Activated CD4-positive, alpha-beta T cell treated with anti-CD3 and anti-CD28 coated beads, Interleukin-2, amount 50 U/mL, for 48 hours (primary cell): Measurements from ENCODE around the gene PRCD.
"Not testable (repeated sequence)": the region's sequence is repeated elsewhere in the genome, so short reads cannot be mapped to it uniquely, and the experiment has no call there.

ENCODE experiments used
- DNase-seq, 2 experiments: peaks; one replicate each; pipeline ENCODE4 v3.0.0-alpha.2; 2020

PRCD gene

DNA sequence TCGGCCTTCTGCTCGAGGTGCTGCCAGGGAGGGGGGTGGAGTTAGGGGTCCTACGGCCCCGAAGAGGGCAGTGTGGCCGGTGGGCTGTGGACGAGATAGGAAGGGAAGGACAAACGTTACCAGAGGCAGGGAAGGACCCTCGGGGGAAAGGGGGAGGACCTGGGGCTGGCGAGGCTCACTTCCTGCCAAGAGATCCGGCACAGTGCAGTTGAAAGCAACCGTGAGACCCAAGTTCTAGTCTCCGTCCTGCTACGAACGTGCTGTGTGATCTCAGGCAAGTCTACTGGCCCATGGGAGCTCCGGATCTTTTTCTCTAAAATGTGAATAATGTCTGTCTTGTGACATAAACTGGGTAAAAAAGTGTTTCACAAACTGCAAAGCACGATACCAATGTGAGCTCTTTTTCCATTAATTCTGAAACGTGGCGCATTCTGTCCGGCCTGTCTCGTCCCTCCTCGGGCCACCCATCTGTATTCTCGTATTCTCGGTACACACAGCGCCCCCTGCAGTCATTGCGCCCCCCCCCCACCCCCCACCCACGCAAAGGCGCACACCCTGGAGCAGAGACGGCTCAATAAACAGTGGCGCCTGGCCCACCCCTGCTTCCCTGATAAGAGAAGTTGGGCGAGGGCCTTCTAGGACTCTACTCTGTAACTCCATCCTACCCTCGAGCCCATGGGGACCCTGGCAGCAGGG lies 11.2 kb upstream of the PRCD start:
- no peak for DNase-seq

GRCh38 chr17:76529224-76530094 lies 10.4 kb upstream of the PRCD start:
- DNase-seq: no peak

DNA sequence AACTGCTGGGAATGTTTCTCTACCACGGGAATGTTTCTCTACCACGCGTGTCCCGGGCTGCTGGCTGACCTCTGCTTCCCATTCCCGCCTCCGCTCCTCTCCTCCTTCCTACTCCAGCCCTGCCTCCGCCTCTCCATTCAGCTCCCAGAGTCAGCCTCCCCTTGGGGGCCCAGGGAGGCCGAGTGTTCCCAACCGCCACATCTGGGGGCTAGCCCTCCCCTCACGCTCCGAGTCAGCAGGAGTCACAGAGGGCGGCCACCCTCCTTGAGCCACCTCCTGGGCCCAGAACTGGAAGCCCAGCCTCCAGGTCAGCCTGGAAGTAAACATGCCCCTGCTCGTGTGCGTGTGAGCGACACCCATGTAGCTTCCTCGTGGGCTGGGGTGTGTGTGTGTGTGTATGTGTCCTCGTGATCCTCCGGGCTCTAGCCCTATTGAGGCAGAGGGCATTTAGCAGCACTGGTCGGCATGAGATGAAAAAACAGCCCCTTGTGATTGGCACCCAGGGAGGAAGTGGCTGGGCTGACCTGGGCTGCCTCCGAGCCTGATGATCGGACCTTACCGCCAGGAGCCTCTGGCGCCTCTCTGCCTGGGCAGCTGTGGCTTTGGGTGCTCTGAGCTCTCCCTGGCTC lies 9.6 kb upstream of the PRCD start:
- DNase-seq: no peak

GRCh38 chr17:76530811-76531485 lies 8.9 kb upstream of the PRCD start:
- no peak for DNase-seq

GRCh38 chr17:76531486-76532038 lies 8.3 kb upstream of the PRCD start:
- no peak for DNase-seq

DNA sequence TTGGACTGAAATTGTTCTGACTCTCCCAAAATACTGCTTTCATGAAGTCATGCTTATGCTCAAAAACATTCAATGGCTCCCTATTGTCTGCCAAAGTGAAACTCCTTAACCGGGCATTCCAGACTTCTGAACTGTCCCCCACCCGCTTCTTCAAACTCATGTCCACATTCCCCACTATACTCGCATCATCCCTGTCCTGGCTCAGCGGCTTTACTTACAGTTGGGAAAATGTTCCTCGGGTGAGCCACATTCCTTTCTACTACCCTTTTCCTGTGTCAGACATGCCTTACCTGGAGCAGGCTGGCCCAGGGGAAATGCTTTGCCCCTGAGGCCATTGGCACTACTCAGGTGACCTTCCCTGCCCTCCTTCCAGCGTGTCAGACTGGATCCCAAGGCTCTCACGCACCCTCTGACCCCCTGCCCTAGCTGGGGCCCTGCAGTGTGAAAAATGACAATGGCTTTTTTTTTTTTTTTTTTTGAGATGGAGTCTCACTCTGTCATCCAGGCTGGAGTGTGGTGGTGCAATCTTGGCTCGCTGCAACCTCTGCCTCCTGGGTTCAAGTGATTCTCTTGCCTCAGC lies 7.7 kb upstream of the PRCD start:
- DNase-seq: no peak

GRCh38 chr17:76533640-76534359 lies 6.0 kb upstream of the PRCD start:
- DNase-seq: not testable (repeated sequence)

GRCh38 chr17:76534831-76535732 lies 4.8 kb upstream of the PRCD start:
- DNase-seq: no peak

GRCh38 chr17:76535788-76536510 lies 3.9 kb upstream of the PRCD start:
- no peak for DNase-seq

DNA sequence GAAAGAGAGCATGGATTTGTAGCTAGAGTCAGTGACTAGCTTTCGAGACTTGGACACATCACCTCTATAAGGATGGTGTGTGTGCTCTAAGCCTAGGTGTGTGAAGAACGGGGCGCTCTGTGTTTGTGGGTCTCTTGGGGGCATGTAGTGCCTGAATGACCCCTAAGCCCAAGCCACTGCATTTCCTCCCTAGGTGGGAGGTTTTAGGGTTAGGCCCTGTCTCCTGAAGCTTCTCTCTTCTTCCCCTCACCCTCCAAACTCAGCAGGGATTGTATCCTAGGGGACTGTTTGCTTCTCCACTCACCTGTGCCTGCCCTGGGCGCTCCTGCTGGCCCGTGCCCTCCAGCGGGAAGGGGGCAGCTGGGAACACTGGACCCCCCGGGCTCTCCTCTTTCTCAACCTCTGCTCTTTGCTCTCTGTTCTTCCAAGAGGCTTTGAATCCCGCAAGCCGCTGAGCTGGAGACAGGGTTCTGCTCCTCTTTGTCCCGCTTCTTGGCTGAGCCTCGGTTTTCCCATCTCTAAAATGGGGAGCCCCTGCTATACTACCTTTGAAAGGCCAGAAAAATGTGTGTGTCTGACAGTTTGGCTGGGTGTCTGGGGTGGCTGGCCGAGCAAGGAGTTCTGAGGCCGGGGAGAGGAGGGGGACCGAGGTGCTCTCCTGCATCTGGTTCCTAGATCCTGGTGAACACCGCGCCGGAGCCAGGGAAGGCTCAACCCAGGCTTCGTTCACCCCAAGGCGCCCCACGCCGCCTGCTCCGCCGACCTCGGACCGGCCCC lies 3.1 kb upstream of the PRCD start:
- DNase-seq: no peak

DNA sequence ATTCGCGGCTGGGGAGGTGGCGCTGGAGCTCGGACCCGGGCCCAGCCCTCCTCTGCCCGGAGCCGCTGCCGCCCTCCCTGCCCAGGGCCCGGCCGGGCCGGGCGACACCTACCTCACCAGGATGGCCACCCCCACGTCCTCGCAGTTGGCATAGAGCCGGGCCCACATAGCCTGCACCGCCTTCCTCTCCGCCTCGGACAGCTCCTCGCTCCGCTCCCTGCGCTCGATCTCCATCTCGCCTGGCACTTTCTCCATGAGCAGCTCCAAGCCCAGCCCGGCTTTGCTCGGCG lies 2.6 kb upstream of the PRCD start:
- DNase-seq: no peak

DNA sequence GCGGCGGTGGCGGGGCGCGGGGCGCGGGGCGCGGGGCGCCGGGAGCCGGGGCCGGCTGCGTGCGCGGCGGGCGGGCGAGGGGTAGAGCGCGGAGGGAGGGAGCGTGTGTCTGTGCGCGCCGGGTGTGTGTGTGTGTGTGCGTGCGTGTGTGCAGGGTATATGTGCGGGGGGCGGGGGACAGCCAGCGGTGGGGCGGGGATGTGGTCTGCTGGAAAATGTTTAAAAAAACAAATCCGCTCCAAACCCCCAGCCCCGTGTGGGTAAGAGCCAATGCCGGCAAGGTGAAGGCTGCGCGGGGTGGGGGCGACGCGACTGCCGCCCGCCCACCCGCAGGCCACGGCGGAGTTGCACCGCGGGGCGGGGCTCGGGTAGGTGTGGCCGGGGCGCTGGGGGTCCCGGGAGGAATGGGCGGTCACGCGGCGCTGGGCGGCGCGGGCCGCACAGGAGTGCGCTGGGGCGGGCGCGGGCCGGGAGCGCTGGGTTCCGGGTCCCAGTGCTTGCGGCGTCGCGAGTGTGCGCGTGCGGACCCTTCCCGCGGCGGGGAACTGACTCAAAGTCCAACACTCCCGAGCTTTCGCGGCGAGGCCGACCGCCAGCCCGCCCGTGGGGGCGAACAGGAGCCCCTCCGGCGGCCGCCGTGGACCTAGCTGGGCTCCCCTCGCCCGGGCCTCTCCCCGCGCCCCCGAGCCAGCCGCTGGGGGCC lies 2.1 kb upstream of the PRCD start, which contains the start of gene CYGB:
Gene CYGB, minus strand, starts transcription at position 132 of the 703 bp plus-strand sequence. CDS start 167 bp downstream, outside the sequence.
- DNase-seq: no peak

DNA sequence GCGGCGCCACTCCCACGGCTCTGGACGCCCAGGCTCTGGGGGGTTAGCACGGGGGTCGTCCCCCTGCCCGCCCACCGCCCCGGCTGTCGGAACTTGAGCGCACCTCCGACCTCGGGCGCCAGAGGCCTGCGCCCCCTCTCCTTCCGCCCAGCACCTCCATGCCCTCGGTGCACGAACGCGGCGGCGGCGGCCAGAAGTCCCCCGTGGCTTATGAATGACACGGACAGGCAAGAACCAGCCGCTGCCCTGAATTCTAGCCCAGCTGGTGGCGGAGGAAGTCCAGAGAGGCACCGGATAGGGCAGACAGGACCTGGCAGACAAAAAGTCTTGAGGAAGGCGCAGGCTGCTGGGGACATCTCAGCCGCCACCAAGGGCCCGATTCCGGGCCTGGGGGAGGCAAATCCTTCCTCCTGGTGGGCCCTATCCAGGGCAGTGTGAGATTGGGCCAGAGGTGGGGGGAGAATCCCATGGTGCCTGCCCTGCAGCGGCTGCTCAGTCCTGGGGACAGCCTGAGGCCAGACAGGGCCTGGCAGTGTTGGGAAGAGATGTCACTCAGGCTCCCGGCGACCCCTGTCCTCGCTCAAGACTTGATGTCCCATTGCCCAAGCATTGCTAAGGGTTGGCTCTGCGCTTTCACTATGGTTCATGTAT lies 1.4 kb upstream of the PRCD start:
- no peak for DNase-seq

- no peak for DNase-seq
Observed at GRCh38 chr17:76538941-76539570, 788 bp upstream of the PRCD start.

DNA sequence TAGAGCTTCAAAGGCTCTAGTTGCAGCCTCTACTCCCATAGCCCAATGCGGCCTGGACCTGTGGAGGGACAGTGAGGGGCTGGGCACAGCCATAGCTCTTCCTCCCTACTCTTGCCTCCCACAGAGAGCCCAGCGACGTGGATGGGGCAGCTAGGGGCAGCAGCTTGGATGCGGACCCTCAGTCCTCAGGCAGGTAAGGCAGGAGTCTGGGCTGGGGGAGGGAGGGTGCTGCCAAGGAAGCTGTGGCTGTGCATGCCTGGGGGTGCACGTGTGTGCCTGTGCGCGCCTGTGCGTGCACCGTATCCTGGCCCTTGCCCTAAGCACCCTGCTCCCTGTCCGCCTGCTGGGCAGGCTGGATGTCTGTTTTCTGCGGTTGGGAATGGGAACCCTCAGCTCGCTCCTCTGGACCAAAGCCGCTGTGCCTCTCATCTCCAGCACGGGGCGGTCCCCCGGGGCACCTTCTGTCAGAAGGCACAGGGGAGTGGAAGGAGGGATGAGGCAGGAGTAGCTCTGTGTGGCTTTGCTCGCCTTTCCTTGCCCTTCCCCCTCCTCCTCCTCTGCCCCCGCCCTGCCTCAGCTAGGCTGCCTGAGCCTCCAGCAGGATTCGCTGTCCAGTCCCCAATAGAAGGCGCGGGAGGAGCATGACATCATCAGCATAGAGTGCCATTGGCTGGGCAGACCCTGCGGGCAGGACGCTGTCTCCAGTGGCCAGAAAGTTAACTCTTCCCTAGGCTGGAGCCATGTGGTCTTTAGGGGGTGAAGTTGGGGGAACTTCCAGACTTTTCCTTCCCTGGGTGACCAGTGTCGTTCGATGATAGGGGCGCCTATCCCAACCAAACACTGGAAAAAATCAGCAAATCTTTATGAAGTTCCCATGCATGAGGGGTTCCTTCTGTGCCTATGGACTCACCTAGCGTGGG lies 797 bp downstream of the PRCD start:
- peak; percentile 29 to 43 for DNase-seq

DNA sequence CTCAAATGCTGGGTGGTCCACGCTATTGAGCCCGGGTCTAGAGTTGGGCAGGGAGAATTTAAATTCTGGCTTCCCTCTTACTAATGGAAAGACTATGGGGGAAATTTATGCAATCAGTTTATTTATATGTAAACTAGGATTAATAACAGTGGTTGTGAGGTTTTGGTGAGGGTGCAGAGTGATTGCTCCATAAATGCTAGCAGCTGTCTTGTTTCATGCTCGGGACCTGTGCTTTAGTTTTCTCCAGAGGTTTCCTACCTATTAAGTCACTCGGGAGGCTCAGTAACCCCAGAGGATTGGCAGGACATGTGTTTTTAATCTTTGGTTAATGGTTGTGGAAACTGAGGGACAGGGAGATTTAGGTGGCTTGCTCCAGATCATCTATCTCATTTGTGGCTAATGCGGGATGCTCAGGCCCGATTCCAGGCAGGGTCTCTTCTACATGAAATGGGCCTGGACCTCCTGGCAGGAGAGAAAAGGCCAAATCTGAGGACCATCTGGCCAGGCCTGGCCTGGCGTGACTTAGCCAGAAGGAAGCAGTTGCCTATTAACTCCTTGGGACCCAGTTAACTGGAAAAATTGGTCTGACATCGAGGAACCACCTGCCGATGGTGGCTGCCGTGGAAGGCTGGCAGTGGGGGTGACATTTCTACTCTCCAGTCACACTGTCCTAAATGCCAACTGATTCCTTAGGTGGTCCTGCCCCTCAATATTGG lies 2.1 kb downstream of the PRCD start:
- no peak for DNase-seq
